Bone marrow (tissue), 2 donors: ENCODE measurements around the gene TRMT44.
"Not testable (repeated sequence)": the region's sequence is repeated elsewhere in the genome, so short reads cannot be mapped to it uniquely, and the experiment has no call there.

Source experiments
- DNase-seq, 2 donors: peaks; one replicate each; lab custom pipeline; 2025; lab: John Stamatoyannopoulos, UW

Gene TRMT44

GRCh38 chr4:8468746-8469535 lies 28.4 kb downstream of the TRMT44 start:
- peak; percentile 18 to 42 for DNase-seq

- no peak for DNase-seq
Measured at GRCh38 chr4:8469550-8469949, 29.0 kb downstream of the TRMT44 start.

GRCh38 chr4:8470451-8471024 lies 30.0 kb downstream of the TRMT44 start:
- DNase-seq: no peak

GRCh38 chr4:8471211-8471875 lies 30.8 kb downstream of the TRMT44 start:
- DNase-seq: no peak

GRCh38 chr4:8472158-8472688 lies 31.6 kb downstream of the TRMT44 start:
- no peak for DNase-seq

GRCh38 chr4:8472689-8473197 lies 32.2 kb downstream of the TRMT44 start:
- DNase-seq: no peak

GRCh38 chr4:8473198-8473919 lies 32.8 kb downstream of the TRMT44 start:
- no peak for DNase-seq

- no peak for DNase-seq
Measured at GRCh38 chr4:8473920-8474590, 33.5 kb downstream of the TRMT44 start.

GRCh38 chr4:8474856-8475255 lies 34.3 kb downstream of the TRMT44 start:
- DNase-seq: no peak

- DNase-seq: no peak
Measured at GRCh38 chr4:8475751-8476575, 35.4 kb downstream of the TRMT44 start.

GRCh38 chr4:8477095-8477635 lies 36.6 kb downstream of the TRMT44 start:
- no peak for DNase-seq

GRCh38 chr4:8477676-8478075 lies 37.1 kb downstream of the TRMT44 start:
- no peak for DNase-seq

GRCh38 chr4:8478371-8478770 lies 37.8 kb downstream of the TRMT44 start:
- no peak for DNase-seq

- DNase-seq: no peak
Measured at GRCh38 chr4:8478801-8479744, 38.5 kb downstream of the TRMT44 start.

GRCh38 chr4:8480221-8480620 lies 39.6 kb downstream of the TRMT44 start:
- DNase-seq: no peak

- DNase-seq: not testable (repeated sequence)
Measured at GRCh38 chr4:8486643-8487042, 46.1 kb downstream of the TRMT44 start.

- no peak for DNase-seq
Measured at GRCh38 chr4:8488791-8489369, 48.3 kb downstream of the TRMT44 start.

GRCh38 chr4:8491478-8491877 lies 50.9 kb downstream of the TRMT44 start:
- not testable (repeated sequence) for DNase-seq

GRCh38 chr4:8492174-8492573 lies 51.6 kb downstream of the TRMT44 start:
- DNase-seq: no peak
